Iris pigment epithelial cell (primary cell): ENCODE measurements around the gene RFX2.

Source experiments
- DNase-seq: peaks from one replicate; pipeline ENCODE4 v3.0.0-alpha.2; 2011; ENCODE audit warnings: low read depth

RFX2 gene

DNA sequence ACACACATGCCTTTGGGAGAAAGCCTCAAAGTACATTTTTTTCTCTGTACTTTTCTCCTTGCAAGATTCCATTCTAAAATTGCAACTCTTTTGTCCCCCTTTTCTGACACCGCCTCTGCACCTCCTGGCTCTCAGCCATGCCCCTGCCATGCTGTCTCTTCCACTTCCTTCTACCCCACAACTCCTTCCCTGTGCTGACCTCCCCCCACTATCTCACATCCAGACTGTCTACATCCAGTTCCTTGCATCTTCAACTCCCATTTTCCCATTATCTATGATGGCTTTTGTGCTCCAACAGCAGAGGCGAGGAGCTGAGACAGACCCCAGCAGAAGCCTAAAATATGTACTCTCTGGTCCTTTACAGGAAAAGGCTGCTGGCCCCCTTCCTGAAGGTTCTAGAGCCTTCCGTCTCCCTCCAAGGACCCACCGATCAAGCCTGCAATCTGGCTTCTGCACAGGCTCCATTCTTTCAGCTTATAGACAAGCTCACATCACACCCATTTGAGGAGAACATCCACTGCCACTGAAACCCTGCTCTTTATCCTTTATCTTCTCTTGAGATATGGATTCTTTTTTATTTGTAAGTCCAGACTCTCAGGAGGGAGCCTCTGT, 50.2 kb downstream of the RFX2 start:
- DNase-seq = no peak

DNA sequence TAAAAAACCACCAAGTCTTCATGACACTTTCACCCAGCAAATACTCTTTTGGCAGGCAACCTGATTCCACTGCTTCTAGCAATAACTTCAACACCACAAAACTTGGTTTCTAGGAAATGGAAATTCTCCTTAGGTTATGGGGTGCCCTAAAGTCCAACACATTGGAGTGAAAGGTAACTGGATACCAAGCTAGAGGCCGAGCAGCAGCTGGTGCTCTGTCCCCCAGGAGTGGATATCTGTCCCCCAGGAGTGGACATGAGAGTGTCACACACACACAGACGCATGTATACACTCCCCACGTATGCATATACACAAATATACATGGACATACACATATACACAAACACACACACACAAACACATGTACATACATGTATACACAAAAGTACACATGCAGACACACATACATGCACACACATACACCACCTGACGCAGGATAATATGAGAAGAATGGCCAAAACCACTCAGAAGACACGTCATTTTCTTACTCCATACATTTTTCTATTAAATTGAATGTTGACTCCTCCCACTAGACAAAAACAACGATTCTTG, 50.8 kb downstream of the RFX2 start:
- DNase-seq = no peak

GRCh38 chr19:6058518-6059201, 51.6 kb downstream of the RFX2 start:
- DNase-seq = no peak

GRCh38 chr19:6057651-6058517, 52.4 kb downstream of the RFX2 start:
- DNase-seq = no peak

DNA sequence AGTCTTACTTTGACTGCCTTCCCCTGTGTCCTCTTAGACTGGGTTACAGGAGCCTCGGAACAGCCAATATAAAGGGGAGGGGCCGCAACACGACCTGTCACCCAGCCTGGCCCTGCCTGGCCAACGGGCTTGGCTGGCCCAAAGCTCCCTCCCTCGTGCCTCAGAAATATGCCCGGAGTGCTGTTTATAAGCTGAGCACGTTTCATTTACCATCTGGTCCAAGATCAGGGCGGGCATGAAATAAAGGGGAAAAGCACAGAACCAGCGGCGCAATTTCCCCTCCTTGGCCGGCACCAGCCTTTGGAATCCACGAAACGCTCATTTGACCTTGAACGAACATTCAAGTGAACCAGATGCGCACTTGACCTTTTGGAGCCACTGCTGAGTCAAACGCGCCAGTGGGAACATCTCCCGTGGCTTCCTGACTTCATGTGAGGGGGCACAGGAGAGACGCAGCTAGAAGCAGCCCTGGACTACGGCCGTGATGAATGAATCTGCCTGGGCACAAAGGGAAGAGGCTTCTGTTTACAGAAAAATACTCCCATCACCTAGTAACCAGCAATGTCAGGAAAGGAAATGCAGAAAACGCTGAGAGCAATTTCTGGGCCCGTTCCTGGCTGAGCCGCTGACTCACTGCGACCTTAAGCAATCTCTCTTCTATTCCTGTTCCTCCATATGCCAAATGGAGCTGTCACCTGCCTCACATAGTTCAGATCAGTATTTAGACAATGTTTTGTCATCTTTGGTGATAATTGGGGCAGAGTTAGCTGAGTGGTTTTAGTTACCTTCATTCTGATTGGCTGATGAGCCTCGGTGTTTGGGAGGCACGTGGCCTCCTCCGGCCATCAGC, 53.3 kb downstream of the RFX2 start:
- peak; percentile 95 for DNase-seq

GRCh38 chr19:6056282-6056741, 54.0 kb downstream of the RFX2 start:
- no peak for DNase-seq

DNA sequence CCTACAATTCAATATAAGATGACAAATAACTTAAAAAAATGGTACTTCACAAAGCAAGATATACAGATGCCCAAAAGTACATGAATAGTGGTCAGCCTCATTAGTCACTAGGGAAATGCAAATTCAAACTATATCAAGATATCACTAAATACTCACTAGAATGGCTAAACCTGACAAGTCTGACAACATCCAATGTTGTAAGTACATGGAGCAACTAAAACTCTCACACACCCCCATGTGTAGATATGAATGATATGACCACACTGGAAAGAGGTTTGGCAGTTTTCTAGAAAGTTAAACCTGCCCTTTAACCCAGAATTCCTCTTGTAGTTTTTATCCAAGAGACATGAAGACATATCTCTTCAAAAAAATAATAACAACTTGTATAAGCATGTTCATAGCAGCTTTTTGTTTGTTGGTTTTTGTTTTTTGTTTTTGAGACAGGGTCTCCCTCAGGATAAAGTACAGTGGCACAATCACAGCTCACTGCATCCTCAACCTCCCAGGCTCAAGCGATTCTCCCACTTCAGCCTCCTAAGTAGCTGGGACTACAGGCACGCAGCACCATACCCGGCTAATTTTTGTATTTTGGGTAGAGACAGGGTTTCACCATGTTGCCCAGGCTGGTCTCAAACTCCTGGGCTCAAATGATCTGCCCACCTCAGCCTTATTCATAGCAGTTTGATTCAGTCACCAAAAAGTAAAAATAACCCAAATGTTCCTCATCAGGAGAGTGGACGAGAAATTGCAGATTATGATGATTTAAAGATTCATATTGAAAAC, 55.1 kb downstream of the RFX2 start:
- DNase-seq = no peak

- DNase-seq = peak; percentile 56
These were observed 61.4 kb downstream of the RFX2 start for GRCh38 chr19:6048793-6049405.

- DNase-seq = no peak
These were observed 62.0 kb downstream of the RFX2 start for GRCh38 chr19:6048348-6048747.

- DNase-seq = peak; percentile 48
These were observed 62.5 kb downstream of the RFX2 start for GRCh38 chr19:6047741-6048251.

DNA sequence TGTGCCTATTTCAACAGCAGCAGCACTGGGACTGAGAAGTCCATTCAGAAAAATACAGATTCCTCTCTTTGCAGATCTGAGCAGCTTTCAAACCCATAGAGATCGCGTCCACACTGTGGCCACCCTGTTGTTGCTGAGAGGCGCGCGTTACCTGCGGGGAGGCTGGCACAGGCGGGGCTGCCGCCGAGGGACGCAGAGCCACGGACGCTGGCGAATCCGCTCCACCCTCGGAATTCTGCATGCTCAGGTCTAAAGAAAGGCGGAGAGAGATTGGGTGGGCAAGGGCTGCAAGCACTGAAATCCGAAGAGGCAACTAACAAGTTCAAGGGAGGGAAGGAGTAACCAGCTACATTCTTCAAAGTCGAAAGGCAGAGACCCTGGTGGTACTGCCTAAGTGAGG, 63.0 kb downstream of the RFX2 start:
- no peak for DNase-seq

- no peak for DNase-seq
These were observed 65.2 kb downstream of the RFX2 start for GRCh38 chr19:6045108-6045507.

GRCh38 chr19:6044056-6044805, 66.1 kb downstream of the RFX2 start:
- DNase-seq = no peak

DNA sequence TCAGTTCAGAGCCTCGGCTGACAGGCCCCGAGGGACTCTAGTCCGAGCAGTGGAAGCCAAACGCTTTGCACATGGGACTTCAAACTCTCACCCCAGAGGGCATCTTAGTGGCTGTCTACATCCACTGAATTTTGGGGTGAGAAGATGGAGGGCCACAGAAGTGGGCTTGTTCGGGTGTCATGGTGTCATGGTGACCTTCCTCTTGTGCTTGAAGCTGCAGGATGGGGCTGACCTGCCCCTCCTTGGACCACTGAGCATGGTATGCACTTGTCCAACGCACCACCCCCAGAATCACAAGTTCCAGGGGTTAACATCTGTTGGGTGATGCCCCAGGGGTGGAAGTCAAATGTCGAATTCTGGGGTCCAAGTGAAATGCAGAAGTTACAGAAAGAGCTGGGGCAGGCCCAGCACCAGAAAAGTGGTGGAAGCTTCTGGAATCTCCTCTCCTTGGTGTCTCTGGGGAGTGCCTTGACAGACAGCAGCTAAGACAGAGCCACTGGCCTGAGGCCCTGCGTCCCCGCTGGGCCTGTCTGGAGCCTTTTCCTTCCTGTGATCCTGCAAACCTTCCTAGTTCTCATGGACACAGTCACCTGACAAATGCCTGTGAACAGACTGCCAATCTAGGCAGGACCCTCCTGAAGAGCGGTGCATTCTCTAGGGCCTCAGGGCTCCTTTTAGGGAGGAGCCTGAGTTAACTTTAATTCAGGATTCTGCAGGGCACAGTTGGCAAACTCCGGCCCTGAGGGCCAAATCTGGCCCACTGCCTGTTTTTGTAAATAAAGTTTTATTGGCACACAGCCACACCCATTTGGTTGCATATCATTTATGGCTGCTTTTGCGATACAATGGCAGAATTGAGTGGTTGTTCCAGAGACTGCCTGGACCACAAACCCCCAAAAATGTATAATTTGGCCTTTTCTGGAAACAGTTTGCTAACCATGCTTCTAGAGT, 67.2 kb downstream of the RFX2 start:
- DNase-seq = no peak

GRCh38 chr19:6041991-6042481, 68.3 kb downstream of the RFX2 start:
- no peak for DNase-seq

DNA sequence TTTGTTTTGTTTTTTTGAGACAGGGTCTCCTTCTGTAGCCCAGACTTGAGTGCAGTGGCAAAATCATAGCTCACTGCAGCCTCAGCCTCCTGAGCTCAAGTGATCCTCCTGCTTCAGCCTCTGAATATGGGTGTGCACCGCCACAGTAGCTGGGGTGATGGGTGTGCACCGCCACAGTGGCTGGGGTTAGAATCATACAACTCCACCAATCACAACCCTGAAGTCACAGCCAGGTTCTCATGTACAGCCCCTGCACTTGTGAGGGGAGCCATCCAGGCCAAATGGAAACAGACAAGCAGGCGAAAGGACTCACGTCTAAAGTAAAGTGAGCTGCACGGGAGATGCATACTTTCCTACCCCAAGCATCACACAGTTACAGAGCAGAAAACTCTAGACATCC, 69.2 kb downstream of the RFX2 start:
- no peak for DNase-seq

GRCh38 chr19:6039566-6040225, 70.6 kb downstream of the RFX2 start:
- DNase-seq = no peak
